Embryonic facial prominence (tissue), 1 donor: ENCODE measurements around the gene PKNOX1.
A peak's percentile ranks its signal among the peaks of the same experiment; 100 is the strongest.
"Not testable (repeated sequence)": the region's sequence is repeated elsewhere in the genome, so short reads cannot be mapped to it uniquely, and the experiment has no call there.

ENCODE experiments used
- DNase-seq: peaks from one replicate; pipeline ENCODE4 v3.0.0-alpha.2; 2016; ENCODE audit errors: extremely low spot score

PKNOX1 gene

DNA sequence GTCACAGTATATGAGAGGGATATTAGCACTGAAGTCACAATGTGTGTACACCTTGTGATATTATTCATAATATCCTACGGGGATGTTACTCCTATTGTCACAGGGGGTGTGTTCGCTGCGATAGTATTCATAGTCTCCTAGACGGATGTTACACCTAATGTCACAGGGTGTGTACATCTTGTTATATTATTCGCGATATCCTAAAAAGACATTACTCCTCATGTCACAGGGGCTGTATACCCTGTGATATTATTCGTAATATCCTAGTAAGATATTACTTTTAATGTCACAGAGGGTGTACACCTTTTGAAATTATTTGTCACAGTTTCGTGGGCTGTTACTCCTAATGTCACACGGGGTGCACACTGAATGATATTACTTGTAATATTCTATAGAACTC, 23.2 kb upstream of the PKNOX1 start:
- DNase-seq, result not testable (repeated sequence)

DNA sequence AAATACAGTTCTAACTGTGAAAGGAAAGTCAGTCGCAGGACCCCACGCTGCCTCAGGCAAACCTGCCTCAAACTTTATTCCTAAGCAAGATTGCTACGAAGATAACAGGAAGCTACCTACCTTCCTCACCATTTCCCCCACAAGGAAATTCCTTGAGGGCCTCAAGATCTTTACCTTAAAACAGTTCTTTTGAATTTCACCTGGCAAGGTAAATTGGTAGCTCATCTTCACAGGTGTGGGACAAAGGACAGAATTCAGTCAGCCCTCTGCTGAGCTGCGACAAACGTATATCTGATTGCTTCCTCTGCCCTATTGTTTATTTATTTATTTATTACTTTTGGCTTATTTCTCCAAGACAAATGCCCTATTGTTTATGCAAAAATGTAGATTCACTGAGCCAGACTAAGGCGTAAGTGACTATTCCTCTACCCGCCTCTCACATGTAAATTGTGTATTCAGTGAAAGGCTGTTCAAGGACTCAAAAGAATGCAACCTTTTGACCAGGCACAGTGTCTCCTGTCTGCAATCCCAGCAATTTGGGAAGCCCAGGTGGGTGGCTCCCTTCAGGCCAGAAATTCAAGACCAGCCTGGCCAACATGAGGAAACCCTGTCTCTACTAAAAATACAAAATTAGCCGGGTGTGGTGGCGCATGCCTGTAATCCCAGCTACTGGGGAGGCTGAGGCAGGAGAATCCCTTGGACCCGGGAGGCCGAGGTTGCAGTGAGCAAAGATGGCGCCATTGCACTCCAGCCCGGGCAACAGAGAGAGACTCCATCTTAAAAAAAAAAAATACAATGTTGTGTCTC, 17.3 kb upstream of the PKNOX1 start:
- DNase-seq, result no peak

DNA sequence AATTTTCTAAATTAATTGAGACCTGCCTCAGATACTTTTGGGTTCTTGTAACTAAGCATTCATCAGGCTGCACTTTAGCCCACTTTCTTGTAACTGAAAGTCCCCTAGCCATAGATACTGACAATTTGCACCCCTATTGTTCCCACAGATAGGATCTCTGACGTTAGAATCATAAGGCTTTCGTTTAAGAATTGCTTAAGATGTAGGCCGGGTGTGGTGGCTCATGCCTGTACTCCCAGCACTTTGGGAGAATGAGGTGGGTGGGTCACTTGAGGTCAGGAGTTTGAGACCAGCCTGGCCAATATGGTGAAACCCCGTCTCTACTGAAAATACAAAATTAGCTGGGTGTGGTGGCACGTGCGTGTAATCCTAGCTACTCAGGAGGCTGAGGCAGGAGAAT, 16.2 kb upstream of the PKNOX1 start:
- DNase-seq, result not testable (repeated sequence)

DNA sequence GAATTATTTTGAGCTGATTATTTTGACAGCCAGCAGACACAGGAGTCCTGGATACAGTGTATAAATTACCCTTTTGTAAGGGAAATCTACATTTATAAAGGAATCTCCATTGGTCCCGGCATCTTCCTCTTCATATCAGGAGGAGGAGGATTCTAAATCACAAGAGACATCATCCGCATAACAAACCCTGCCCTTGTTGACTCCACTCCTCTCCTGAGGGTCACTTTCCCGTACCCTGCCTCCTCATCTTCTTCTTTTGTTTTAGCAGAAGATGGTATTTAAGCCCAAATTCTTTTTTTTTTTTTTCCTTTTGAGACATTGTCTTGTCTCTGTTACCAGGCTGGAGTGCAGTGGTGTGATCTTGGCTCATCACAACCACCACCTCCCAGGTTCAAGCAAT, 14.6 kb upstream of the PKNOX1 start:
- no peak for DNase-seq

DNA sequence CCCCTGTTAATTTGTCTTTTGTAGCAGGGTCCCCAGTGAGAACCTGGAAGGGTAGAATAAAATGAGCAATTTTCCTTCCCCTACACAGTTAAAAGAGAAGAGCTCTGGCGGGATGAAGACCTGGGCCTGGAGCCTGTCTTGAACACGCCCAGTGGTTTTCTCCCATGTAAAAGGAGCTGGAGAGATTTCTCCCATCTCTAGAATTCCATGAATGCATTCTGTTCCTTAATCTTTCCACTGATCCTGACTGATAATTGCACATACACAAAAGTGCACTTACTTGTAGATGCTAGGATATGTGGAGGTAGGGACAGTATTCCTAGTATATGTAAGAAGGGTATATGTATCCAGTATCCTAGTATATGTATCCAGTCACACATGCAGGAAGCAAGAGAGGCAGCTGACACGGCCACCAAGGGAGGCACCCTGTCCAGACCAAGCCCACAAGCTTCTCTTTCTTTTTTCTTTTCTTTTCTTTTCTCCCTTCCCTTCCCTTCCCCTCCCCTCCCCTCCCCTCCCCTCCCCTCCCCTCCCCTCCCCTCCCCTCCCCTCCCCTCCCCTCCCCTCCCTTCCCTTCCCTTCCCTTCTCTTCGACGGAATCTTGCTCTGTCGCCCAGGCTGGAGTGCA, 11.9 kb upstream of the PKNOX1 start:
- DNase-seq, result no peak

DNA sequence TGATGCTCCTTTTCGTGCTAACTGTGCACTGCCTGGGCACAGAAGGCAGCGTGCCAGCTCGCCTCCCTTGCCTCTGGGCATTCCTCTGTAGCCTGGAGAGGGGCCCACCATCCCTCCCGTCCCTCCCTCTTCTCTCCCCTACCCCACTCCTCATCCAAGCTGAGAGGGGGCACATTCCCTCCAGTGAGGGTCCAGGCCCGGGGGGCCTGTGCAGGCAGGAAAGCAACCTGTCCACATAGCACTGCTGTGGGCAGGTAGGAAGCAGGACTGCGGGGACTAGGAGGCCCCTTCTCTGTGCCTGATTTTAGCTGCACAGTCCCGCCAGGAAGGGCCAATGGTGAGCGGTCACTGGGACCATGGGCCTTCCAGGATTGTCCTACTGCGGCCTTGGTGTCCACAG, 10.3 kb upstream of the PKNOX1 start:
- no peak for DNase-seq

DNA sequence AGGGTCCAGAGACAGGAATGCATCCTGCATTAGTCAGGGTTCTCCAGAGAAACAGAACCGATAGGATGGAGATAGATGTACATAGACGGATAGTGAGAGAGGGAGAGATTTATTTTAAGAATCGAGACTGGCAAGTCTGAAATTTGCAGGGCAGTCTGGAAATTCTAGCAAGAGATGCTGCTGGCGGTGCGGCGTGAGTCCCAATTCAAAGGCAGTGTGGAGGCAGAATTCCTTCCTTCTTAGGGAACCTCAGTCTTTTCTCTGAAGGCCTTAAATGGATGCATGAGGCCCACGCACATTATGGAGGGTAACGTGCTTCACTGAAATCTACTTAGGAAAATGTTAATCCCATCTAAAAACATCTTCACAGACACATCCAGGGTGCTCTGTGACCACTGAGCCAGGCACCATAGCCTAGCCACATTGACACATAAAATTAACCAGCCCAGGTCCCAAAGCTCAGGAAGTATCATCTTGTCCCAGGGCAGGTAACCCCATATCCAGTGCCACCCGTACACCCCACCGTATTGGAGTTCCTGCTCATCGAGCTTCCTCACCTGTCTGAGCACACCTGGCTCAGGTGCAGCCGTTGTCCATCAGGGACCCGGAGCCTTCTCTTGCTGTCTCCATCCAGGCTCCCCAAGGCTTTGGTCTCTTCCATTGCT, 9.7 kb upstream of the PKNOX1 start:
- no peak for DNase-seq

DNA sequence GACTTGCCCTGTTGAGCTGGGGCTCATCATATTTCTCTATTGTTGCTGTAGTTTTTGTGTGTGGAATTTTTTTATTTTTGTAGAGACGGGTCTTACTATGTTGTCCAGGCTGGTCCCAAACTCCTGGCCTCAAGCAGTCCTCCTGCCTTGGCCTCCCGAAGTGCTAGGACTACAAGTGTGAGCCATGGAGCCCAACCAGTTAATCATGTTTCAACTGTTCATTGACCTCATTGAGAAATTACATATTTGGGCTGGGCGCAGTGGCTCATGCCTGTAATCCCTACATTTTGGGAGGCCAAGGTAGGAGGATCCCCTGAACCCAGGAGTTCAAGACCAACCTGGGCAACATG, 9.2 kb upstream of the PKNOX1 start:
- DNase-seq, result no peak

DNA sequence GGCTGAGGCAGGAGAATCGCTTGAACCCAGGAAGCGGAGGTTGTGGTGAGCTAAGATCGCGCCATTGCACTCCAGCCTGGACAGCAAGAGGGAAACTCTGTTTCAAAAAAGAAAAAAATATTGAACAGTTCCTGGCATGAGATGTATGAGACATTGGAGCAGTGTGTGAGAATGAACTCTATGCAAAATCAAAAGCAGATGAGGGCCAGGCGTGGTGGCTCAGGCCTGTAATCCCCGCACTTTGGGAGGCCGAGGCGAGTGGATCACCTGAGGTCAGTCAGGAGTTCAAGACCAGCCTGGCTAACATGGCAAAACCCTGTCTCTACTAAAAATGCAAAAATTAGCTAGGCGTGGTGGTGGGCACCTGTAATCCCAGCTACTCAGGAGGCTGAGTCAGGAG, 6.7 kb upstream of the PKNOX1 start:
- not testable (repeated sequence) for DNase-seq

DNA sequence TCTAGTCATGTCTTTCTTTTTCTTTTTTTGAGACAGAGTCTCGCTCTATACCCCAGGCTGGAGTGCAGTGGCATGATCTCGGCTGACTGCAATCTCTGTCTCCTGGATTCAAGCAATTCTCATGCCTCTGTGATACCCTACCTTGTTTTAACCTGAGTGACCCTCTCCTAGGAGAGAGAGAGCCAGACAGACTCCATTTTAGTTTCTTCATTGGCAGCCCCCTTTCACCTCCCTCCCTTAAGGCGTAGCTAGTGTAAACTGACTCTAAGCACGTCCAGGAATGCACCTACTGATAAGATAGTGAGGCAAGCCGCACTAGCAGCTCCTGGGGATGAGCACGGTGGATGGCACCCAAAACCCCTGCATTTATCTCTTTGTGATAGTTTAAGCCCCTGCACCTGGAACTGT, 5.2 kb upstream of the PKNOX1 start:
- no peak for DNase-seq

DNA sequence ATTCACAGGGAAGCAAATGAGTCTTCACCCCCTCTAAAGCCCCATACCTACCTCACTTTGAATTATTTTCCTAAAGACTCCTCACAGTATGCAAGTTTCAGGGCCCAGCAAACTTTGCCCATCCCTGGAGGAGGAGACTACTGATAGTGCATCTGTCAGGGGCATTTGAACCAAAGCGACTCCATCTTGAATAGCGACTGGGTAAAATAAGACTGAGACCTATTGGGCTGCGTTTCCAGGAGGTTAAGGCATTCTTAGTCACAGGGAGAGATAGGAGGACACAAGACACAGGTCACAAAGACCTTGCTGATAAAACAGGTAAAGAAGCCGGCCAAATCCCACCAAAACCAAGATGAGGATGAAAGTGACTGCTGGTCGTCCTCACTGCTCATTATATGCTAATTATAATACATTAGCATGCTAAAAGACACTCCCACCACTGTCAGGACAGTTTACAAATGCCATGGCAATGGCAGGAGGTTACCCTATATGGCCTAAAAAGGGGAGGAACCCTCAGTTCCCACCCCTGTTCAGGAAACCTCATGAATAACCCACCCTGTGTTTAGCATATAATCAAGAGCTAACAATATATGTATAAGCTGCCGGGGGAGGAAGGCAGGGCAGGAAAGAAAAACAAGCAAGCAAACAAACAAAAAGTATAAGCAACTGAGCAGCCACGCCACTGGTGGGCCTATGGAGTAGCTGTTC, 3.3 kb upstream of the PKNOX1 start:
- DNase-seq, result no peak

DNA sequence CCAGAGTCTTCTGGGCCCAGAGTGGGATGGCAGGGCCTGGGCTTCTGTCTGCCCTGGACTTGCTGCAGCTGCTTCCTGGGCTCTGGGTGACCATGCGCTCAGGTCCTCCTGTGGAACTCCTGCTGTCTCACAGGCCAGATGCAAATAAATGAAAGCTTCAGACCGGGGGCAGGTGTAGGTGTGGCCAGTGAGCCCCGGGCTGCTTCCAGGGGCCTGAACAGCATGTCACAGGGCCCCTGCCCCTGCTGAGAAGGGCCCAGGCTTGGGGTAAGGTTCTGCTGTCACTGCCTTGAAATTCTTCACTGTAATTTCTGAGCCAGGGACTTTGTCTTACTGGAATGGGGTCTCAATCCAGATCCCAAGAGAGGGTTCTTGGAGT, 2.5 kb upstream of the PKNOX1 start:
- no peak for DNase-seq

DNA sequence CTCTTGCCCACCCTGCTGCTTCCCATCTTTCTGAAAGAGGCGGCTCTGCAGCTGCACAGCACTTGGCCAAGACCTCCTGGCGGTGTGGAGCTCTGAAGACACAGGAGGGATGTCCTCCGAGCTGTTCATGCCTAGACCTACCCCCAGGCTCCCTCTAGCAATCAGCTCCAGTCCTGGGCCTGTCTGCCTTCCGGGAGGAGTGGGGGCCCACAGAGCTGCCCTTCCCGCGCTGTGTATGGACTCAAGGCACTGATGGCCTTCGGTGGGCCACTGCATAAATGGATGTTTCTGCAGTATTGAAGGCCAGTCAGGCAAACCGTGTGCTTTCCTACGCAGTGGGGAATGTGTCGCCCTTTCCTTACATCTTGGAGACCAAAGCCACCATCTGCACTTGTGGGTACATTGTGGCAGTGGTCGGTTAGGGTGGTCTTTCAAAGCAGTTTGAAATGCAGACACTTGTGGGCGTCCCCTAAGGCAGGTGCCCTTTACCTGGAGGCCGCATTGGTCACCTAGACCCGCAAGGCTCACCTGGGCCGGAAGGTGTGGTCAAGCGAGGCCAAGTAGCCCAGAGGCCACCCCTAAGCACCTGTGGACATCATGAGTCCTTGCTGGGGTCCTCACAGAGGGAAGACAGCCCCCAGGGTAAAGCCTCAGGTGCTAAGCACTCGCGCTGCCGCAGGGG, 912 bp upstream of the PKNOX1 start:
- DNase-seq, result no peak

DNA sequence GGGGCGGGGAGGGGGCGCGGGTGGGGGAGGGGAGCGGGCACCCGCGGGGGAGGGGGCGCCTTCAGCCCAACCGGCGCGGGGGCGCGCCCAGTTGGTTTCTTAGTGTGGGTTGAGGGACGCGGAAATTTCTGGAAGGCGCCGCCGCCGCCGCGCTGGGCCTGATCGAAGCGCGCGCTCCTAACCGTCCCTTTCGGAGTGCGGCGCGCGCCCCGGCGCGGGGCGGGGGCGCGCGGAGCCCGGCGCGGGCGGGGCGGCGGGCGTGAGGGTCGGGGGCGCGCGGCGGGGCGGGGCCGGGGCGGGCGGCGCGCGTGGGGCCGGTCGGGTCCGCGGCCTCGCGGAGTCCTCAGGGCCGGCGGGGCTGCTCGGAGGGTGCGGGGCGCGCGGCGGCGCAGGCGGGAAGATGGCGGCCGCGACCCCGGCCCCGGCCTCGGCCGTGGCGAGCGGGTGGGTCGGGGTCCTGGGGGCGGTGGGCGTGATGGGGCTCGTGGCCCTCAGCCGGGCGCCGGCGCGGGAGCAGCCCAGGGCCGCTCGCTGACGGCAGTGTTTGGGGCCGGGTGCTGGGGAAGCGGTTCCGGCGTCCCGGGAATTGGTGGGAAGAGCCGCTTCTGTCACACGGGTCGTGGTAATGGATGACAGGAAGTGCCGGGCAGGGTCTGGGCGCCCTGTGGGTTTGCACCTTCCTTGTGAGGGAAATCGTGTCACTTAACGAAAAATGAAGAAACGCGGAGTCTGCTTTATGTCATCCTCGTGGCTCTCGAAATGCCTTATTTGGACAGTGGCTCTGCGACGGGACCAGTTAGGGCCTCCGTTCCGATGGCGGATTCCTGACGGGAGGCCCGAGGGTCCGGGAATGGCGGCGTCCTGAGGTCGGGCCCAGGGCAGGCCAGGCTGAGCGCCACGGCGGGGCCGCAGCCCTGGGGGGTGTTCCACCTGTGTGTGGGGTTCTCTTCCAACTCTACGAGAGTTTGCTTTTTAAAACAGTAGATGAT, 764 bp downstream of the PKNOX1 start:
- peak; percentile 66 for DNase-seq

DNA sequence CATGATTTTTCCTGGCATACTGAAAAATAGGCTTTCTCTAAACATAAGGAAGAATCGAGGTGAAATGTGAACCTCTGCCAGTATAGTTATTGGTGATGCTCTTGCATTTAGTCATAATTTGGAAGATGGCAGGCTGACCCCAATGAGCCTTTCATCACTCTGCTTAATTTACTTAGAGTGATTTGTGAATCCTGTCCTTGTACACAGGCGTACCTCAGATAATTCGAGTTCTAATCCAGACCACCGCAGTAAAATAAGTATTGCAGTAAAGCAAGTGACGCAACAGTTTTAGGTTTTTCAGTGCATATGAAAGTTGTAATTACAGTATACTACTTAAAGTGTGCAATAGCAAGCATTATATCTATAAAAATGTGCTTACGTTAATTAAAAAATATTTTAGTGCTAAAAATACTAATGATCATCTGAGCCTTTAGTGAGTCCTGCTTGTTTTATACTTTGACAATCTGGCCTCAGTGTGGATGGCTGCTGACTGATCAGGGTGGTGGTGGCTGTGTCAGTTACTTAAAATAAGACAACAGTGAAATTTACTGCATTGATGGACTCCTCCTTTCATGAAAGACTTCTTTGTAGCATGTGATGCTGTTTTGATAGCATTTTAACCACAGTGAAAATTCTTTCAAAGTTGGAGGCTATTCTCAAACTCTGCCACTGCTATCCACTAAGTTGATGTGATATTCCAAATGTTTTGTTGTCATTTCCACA, 1.7 kb downstream of the PKNOX1 start:
- no peak for DNase-seq

DNA sequence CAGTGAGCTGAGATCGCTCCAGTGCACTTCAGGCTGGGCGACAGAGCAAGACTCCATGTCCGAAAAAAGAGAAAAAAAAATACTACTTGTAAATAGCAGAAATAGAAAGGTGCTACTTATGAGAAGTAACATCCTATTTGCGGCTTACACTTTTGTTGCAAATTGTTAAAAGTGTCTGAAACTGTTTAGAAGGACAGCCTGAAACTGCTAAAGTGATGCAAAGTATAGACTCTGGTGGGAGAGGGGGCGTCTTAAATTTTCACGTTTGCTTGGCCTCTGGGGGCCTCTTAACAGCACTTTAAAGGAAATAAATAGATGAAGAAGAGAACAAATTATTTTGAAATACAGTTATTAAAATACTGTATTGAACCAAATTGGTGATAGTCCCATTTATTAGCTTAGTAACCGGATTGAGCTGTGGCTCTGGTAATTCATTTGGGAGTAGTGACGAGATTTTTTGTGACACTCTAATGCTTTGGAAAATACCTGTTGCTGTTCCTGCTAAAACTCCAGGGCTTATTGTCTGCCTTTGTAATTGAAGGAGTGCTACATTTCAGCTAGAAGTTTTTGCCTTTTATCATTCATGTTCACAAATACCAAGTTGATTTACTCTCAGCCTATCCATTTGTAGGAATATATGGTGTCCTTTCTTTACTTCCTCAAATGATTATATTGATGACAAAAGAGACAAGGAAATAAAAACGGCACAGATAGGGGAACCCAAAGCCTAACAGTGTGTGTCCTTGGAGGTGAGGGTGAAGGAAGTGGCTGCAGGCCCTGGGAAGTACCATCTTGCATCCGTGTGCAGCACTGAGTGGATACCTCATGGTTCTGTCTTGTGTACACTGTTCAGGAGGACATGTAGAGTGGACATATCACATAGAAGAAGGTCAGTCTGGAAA, 6.2 kb downstream of the PKNOX1 start:
- no peak for DNase-seq

DNA sequence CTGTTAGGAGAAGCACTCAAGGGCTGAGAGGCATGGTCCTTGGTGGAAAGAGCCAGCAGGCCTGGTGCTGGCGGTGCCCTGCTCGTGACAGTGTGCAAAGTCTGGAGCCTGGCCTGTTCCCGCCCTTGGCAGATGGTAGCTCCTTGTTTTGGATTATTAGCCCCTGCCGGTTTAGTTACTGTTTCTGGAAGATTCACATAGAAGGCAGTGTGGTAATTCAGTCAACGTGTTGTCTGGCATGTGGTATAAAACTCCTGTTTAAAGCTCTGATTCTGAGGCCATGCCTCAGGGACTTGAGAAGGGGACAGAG, 6.8 kb downstream of the PKNOX1 start:
- no peak for DNase-seq

DNA sequence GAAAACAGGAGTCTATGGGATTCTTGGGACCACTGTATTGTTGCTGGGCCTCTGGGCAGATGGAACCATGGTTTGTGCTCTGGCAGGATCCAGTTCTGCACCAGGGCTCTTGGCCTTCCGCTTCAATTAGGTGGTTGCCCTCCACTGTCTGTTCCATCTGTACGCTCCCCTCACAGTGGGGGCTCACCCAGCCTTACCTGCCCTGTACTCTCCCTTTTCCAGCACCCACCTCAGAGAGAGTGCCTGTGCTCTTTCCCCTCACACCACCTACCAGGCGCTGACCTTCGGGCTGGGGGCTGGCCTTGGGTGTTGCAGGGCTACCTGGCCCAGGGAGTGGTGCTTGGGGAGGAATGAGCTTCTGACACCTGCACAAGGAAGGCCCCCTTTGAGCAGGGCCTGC, 7.5 kb downstream of the PKNOX1 start:
- no peak for DNase-seq

DNA sequence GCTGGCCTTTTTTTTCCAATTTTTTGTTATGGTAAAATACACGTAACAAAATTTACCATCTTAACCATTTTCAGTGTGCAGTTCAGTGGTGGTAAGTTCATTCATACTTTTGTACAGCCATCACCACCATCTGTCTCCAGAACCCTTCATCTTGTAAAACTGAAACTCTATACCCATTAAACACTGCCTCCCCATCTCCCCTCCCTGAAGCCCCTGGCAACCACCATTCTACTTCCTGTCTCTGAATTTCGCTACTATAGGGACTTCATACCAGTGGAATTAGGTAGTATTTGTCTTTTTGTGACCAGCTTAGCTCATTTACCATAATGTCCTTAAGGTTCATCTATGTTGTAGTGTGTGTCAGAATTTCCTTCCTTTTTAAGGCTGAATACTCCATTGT, 8.7 kb downstream of the PKNOX1 start:
- DNase-seq, result no peak
